Stimulated activated CD4-positive, alpha-beta T cell treated with anti-CD3 and anti-CD28 coated beads, TNF-alpha, amount 100 ng/mL, for 4 hours (primary cell): ENCODE results near the gene PERM1.
A peak's percentile ranks its signal among the peaks of the same experiment; 100 is the strongest.
"Not testable (repeated sequence)": the region's sequence is repeated elsewhere in the genome, so short reads cannot be mapped to it uniquely, and the experiment has no call there.

ENCODE experiments used
- DNase-seq, 3 experiments: peaks; one replicate each; pipeline ENCODE4 v3.0.0-alpha.2; 2020; ENCODE audit warnings: low read depth in 3 of 3

PERM1 gene

DNA sequence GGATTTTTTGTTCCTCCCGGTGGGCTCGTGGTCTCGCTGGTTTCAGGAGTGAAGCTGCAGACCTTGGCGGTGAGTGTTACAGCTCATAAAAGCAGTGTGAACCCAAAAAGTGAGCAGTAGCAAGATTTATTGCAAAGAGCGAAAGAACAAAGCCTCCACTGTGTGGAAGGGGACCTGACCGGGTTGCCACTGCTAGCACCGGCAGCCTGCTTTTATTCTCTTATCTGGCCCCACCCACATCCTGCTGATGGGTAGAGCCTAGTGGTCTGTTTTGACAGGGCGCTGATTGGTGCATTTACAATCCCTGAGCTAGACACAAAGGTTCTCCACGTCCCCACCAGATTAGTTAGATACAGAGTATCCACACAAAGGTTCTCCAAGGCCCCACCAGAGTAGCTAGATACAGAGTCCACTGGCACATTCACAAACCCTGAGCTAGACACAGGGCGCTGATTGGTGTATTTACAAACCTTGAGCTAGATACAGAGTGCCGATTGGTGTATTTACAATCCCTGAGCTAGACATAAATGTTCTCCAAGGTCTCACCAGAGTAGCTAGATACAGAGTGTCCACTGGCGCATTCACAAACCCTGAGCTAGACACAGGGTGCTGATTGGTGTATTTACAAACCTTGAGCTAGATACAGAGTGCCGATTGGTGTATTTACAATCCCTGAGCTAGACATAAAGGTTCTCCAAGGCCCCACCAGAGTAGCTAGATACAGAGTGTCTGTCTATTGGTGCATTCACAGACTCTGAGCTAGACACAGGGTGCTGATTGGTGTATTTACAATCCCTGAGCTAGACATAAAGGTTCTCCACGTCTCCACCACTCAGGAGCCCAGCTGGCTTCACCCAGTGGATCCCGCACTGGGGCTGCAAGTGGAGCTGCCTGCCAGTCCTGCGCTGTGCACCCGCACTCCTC lies 35.8 kb upstream of the PERM1 start:
- not testable (repeated sequence) for DNase-seq

DNA sequence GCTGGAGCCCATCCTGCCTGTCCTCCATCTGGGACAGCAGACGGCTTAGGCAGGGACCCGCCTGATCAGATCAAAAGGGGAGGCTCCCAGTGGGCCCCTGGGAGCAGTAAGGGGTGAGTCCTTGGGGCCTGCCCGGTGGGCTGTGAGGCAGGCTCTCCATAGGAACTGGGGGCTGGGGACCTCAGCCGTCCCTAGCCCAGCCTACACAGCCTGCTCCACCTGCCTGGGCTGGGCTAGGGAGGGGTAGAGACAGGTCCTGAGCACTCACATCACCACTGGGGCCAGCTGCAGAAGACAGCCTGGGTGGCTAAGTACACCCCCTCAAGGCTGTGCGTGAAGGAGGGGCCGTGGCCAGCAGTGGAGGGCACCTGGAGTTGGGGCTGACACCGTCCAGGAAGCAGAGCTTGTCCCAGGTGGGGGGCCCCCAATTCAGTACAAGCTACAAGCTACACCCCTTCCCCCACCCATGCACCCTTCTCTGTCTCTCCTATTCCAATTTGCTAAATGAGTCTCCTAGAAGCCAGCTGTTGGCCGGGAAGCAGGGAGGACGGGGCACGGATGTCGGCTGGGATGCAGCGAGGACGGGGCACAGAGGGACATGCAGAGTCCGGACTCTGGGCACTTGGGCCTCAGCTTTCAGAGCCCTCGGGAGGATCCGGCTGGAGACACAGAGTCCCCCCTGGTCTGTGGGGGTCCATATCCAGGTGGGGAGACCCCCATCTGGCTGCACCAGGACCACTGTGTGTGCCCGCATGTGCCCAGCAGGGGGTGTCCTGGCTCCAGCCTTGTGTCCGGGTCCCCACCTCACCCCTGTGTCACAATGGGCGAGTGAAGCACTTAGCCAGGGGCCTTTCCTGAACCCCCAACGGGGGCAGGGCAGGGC lies 33.1 kb upstream of the PERM1 start:
- no peak for DNase-seq

DNA sequence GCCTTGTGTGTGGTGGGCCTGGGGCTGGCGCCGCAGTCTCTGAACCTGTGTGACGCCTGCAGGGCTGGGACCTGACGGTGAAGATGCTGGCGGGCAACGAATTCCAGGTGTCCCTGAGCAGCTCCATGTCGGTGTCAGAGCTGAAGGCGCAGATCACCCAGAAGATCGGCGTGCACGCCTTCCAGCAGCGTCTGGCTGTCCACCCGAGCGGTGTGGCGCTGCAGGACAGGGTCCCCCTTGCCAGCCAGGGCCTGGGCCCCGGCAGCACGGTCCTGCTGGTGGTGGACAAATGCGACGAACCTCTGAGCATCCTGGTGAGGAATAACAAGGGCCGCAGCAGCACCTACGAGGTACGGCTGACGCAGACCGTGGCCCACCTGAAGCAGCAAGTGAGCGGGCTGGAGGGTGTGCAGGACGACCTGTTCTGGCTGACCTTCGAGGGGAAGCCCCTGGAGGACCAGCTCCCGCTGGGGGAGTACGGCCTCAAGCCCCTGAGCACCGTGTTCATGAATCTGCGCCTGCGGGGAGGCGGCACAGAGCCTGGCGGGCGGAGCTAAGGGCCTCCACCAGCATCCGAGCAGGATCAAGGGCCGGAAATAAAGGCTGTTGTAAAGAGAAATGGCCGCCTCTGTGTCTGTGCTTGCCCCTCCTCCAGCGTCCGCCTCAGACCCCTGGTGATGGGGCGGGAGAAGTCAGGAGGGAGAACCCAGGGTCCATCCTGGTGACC lies 32.2 kb upstream of the PERM1 start:
- no peak for DNase-seq

DNA sequence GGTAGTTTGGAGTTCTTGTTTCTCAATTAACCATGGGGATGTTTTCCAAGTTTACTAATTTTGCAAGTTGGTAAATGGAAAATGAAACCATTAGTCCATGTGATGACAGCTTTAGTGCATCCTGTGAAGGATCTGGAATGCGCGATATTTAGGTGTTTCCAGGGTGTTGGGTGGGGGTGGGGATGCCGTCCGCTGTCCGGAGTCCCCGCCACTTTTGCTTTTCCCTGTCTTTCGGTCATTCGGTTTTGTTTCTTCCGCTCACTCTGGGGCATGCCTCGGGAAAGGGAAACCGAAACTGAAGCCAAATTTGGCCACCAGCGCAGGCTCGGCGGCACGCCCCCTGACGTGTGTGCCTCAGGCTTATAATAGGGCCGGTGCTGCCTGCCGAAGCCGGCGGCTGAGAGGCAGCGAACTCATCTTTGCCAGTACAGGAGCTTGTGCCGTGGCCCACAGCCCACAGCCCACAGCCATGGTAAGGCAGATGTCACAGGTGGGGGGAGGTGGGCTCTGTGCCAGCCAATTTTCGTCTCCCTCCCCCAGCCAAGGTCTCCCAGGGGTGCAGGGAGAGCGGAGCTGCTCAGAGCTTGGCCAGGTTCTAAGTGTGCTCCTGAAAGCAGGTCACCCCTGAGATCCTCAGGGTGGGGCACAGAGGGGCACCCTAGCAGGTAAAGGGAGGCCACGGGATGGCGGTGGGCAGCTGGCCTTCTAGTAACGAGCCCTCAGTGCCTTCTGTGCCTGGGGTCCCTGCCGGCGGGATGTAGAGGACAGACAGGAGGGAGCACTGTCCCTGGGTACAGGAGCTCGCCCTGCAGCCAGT lies 31.4 kb upstream of the PERM1 start, which contains the start of gene ISG15:
ISG15 (plus strand) TSS at position 393 of the 817 bp plus-strand sequence; CDS start at position 470, 77 bp downstream.
- DNase-seq: peak; percentile 56 to 77 (median 76)

DNA sequence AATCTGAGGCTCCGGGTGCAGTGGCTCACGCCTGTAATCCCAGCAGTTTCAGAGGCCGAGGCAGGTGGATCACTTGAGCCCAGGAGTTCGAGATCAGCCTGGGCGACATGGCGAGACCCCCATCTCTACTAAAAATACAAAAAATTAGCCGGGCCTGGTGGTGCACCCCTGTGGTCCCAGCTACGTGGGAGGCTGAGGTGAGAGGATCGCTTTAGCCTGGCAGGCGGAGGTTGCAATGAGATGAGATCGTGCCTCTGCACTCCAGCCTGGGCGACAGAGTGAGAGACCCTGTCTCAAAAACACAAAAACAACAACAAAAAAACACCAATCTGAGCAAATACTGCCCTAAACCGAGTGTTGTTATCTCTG lies 30.8 kb upstream of the PERM1 start:
- not testable (repeated sequence) for DNase-seq

DNA sequence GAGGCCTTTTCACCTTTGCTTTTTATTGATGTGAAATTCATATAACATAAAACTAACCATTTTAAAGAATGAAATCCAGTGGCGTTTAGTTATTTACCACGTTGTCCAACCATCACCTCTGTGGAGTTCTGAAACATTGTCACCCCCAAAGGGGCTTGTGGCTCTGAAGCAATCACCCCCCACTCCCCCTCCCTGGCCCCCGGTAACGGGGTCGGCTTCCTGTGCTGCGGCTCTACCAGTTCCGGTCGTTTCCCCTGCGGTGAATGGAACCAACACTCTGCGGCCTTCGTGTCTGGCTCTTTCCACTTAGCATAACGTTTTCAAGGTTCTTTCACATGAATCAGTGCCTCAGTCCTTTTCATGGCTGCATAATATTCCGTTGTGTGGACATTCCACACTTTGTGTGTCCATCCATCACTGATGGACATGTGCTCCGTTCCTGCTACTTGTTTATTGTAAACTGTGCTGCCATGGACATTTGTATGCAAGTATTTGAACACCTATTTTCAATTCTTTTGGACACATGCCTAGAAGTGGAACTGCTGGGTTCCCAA lies 29.6 kb upstream of the PERM1 start:
- DNase-seq: no peak

DNA sequence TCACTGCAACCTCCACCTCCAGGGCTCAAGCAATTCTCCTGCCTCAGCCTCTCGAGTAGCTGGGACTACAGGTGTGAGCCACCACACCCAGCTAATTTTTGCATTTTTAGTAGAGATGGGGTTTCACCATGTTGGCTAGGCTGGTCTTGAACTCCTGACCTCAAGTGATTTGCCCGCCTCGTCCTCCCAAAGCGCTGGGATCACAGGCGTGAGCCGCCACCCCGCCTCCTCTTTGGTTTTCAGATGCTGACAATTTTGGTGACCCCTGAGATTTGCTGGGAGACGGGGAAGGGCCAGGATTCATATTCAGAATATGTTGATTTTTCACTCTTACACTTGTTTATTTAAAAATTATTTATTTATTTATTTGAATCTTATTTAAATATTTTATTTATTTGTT lies 28.2 kb upstream of the PERM1 start:
- not testable (repeated sequence) for DNase-seq

DNA sequence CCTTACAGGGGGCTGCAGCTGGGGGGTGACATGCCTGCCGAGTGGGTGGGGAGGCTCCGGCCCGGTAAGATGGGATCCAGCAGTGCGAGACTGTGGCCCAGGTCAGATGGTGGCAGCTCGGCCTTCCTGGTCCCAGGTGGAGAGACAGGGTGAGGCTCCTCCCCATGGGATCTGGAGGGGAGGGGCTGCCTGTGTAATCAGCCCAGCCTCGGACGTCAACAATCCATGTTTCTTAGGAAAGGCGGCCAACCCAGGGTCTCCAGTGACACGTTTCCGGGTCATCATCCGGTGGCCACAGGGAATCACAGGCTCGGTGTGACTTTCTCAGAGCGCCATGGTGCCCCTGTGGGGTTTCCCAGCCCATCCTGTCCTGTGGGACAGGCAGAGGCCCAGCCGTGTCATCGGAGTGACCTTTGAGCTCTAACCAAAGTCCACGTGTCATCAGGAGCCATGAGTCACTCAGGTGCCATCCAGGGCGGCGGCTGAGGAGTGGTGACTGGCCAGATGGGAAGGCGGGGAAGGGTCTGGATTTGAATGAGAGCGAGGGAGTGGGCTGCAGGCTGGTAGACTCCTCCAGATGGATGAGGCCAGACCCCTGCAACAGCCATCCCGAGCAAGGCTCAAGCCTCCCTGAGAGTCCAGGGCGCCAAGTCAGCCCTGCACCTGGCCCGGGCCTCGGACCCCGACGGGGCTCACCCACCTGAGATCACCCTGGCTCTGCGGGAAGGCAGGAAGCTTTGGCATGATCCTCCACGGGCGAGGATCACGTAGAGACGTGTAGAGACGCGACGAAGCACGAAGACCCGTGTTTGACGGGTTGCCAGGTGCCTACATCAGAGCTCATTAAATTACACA lies 24.6 kb upstream of the PERM1 start:
- DNase-seq: no peak

DNA sequence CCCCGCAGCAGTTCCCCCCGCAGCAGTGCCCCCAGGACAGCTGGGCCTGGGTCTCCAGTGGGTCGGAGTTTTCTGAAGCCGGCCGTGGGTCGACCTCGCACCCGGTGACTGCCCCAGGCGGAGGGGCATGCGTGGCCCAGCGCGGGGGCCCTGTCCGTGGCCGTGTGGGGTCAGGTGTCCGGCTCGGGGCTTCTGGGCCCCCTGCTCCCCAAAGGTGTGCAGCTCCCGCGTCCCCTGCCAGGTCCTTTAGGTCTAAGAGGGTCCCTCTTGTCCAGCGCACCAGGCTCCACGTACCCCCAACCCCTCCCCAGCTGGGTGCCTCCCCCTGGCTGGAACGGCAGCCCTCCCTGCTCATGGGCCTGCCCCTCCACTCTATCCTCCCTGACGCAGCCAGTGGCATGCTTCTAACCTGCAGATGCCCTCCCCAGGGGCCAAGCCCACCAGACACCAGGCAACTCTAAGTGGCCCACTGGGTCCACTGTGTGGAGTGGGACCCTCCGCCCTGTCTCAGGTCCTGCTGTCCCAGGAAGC lies 23.9 kb upstream of the PERM1 start:
- no peak for DNase-seq

DNA sequence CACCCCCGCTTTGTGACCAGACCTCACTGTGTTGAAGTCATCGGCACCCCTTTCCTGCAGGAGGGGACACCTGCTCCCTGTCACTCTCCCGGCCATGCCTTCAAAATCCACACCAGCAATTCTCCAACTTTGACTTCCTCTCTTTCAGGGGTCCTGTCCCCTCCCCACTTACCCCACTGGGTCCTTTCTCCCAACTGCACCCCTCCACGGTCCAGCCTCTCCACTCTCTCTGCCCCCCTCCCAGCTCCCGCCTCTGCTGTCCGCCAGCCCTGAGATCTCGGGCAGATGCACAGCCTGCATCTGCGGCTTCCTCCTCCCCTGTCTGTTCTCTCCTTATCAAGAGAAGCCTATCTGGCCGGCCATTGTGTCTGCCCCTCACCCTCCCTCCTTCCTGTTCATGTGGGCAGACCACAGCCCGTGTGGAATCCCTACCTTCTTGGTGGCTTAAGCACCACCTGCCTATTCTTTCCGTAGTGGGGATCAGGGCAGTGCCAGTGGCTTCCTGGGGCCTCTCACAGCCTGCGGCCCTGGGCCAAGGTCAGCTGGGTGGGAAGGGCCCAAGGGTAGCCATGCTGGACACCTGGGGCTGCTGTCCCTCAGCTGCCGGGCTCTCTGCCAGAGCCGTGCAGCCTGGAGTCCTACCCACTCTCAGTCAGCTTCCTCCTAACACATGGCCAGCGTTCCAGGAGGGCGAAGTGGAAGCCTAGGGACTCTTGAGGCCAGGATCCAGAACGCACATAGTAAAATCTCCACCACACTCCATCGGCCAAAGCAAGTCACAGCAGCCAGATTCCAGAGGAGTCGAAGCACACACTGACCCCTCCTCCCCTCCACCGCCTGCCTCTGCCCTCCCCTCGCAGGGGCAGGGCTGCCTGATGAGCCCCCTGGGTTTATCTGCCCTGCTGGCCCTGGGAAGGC lies 23.1 kb upstream of the PERM1 start:
- DNase-seq: no peak

DNA sequence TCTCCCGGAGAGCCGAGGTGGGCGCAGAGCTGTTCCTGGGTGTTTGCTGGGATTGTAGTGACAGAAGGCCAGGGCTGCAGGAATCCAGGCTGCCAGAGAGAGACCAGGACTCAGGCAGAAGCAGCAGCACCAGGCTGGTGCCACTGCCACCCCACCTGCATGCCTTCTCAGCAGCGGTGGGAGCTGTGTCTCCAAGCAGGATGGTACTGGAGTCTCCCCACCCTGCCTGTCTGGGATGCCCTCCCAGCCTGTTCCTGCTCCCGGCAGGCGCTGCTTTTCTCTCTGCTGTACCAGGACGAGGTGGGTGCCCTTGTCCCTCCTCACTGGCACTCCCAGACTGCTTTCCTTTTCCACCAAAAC lies 22.5 kb upstream of the PERM1 start:
- DNase-seq: no peak

DNA sequence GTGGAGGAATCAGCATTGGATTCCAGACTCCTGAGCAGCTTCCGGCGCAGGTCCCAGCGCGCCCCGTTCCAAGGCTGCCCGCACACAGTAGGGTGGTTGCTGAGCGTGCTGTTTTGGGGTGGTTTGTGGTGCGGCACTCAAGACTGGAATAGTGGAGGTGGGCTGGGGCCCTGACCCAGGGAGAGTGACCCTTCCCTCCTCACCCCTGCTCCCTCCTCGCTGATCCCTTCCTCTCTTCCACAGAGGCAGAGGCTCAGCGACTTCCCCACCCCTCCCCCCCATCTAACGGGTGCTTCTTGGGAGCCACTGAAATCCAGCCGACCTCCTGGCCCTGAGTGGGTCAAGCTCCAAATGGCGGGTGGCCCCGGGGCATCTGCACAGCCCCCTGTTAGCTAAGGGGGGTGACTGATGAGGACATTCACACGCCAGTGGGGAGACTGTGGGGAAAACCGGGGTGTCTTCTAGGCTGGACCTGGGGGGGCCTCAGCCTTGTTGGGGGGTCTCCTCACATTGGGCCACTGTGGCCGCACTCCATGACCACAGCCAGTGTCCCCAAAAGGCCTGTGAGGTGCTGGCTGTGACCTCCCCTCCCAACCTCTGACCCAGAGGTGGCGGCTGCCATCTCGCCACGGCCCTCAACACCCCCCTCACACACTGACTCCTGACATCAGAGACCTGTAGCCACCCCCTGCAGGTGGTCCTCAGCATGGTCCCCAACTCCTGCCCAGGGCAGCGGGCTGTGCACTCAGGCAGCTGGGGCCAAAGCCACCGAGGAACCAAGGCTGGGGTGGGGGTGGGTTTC lies 21.9 kb upstream of the PERM1 start:
- no peak for DNase-seq

DNA sequence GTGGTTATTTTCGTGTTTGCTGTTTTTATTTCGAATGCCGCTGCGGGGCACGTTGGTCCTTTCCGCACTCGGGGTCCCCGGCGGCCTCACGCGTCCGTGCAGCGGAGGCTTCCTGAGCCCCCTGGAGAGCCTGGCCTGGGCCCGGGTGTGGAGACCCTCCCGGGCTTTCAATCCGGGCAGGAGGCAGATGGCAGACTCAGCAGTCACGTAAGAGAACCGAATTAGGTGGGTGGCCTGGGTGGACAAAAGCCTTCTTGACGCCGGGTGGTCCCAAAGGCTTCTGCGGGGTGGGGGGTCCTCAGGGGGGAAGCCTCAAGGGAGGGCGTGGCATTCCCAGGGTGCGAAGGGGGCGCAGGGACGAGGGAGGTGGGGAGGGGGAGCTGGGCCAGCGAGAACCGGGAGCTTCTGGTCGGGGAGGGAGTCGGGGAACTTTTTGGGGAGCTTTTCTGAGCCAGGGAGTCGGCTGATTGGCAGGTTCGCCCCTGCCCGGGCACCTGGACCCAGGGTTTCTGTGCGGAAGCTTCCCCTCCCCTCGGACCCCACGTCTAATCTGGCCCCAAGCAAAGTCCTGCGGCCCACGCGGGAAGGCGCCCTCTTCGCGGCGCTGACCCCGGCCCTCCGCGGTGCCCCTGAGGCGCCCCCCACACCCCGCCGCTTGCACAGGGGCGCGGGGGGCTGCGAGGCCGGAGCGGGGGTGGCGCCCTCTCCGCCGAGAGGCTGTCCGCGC lies 19.3 kb upstream of the PERM1 start:
- DNase-seq: no peak

DNA sequence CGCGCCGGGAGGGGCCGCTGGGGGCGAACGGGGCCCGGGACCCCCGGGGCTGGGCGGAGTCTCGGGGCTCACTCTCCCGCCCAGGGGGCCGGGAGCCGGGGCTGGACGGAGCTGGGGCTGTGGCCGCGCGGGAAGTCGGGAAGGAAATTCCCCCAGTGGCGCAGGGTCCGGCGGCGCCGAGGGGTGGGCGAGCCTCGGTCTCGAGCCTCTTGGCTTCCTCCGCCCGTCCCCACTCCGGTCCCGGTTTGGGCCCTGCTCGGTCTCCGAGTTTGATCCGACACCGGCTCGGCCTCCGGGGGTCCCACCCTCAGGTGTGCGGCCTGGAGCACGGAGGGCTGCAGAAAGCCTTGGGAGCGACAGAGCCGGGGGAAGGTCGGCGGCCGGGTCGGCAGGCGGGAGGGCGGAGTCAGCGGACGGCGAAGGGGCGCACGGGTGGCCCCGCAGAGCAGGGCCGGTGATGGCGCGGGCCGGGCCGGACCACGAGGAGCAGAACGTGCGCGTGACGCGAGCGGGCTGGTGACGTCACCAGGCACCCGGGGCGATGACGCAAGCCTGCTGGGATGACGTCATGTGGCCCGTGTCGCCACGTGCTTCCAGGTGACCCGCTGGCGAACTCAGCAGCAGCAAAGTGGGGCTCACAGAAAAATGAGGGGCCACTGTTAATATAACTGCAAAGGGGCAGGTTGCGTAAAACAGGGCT lies 18.6 kb upstream of the PERM1 start:
- peak; percentile 43 to 66 (median 66) for DNase-seq

DNA sequence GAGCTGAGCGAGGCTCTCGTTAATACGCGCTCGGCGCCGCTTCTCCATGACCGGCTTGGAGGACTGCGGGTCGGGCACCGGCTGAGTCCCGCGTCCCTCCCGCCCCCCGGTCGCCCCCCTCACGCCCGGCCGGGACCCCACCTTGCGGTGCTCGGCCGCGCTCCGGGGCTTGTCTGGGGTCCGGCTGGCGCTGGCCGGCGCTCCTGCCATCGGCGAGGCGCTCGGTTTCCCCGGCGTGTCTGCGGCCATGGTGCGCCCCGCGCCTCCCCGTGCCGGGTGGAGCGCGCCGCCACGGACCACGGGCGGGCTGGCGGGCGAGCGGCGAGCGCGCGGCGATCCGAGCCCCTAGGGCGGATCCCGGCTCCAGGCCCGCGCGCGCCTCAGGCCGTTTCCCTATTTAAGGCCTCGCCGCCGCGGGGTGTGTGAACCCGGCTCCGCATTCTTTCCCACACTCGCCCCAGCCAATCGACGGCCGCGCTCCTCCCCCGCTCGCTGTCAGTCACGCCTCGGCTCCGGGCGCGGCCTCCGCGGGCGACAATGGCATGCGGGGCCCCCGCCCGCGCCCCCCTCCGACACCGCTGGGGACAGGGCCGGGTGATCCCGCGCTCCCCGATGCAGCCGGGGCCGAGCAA lies 17.9 kb upstream of the PERM1 start, which contains the start of gene HES4:
HES4 (minus strand) TSS at position 373 of the 632 bp plus-strand sequence; CDS start at position 249, 124 bp downstream.
- peak; percentile 51 to 58 (median 54) for DNase-seq
